Measurements from ENCODE around the gene ADAT3. TPM values are rescaled to one million over a fixed set of nuclear protein-coding genes. Genes with fewer than 3 reads are reported as not detected.

ADAT3 gene
- total and polyA plus RNA-seq, 4 donors = 1.3 to 3.3 (median 2.1) TPM

DNA sequence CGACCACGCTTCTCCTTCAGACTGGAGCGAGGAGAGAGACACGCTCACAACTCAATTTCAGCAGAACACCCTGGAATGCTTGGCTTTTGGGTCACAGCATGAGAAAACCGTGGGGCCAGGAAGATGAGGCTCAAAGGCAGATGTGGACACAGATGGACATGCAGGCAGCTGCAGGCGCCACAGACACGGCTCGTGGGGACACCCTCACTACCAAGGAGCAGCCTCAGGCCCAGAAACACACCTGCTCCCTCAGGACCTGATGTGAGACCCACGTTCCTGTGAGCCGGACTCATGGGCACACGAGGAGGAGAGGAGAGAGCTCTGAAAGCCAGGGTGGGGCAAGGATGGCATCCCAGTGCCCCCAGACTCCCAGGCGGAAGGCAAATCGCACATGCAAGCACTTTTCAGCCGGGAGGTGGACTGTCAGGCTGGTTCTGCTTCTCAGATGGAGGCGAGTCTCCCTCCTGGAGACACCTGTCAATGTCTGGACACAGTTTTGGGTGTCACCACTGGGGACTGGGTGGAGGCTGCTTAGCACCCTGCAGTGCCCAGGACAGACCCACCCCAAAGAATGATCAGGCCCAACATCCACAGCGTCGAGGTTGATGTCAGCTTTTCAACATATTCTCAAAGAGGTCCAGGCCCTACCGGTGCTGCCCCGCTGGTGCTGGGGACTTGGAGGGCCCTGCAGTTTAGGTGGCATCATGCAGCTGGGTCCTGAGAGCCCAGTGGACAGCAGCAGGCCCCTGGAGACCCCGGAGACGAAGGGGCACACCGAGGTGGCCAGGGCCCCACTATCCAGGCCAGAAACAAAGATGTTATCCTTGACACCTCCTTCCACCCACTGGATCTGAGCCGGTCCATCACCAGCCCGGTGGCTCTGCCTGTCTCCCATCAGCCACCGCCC is 22.2 kb upstream of the ADAT3 start (continued):
- TF ChIP-seq, protein P1, sequence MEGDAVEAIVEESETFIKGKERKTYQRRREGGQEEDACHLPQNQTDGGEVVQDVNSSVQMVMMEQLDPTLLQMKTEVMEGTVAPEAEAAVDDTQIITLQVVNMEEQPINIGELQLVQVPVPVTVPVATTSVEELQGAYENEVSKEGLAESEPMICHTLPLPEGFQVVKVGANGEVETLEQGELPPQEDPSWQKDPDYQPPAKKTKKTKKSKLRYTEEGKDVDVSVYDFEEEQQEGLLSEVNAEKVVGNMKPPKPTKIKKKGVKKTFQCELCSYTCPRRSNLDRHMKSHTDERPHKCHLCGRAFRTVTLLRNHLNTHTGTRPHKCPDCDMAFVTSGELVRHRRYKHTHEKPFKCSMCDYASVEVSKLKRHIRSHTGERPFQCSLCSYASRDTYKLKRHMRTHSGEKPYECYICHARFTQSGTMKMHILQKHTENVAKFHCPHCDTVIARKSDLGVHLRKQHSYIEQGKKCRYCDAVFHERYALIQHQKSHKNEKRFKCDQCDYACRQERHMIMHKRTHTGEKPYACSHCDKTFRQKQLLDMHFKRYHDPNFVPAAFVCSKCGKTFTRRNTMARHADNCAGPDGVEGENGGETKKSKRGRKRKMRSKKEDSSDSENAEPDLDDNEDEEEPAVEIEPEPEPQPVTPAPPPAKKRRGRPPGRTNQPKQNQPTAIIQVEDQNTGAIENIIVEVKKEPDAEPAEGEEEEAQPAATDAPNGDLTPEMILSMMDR (IDR thresholded peaks at IDR 0.05; ENCODE audit: low read depth, low read length, missing input control) = no peak

DNA sequence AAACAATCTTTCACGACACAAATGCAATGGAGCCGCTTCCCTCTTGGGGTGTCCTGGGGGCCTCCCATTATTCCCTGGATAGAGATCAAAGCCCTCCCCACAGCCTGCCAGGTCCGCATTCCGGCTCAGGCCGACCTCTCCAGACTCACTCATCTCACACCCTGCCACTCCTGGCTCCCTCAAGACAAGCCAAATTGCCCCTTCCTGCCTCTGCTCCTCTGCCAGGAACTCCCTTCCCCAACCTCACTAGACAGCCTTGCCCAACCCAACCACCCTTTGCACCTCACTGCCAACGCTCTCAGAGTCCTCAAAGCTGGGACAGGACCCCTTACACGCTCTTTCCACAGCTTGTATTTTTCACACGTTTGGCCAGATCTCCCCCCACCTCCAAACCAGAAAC is 21.4 kb upstream of the ADAT3 start:
- Histone ChIP-seq H3K9me3 (ENCODE audit: control insufficient read depth in 4 of 4, low read length in 3 of 4) (no peaks in the 10 kb centered on the region), H3K27me3 (ENCODE audit: control insufficient read depth in 4 of 4, insufficient read depth in 4 of 4, low read length in 3 of 4) (no peaks in the 10 kb centered on the region), H3K4me1 (ENCODE audit: control insufficient read depth in 4 of 4, insufficient read depth in 4 of 4, low read length in 3 of 4) (peaks cover 1 to 34% (median 24%) of the 10 kb centered on the region in 4 donors), H3K4me3 (ENCODE audit: low read depth in 1 of 3, low read length in 3 of 3) (peak overlapping the region; percentile 71 to 98 (median 83)), H3K27ac (ENCODE audit: low read depth in 1 of 2, low read length in 2 of 2) (peak overlapping the region; percentile 6 to 74), H3K36me3 (ENCODE audit: control insufficient read depth in 4 of 4, insufficient read depth in 3 of 4, low read depth in 1 of 4, low read length in 3 of 4) (peaks cover 0 to 4% (median 2%) of the 10 kb centered on the region in 4 donors), H3K9ac (ENCODE audit: low read depth in 1 of 2, low read length in 2 of 2) (peak overlapping the region in 1 of 2 donors; percentile 89)
- no peak for DNase-seq (ENCODE audit: low spot score)
- WGBS = 47% methylated on average over 8 of the region's 8 CpGs
- TF ChIP-seq, protein P2, sequence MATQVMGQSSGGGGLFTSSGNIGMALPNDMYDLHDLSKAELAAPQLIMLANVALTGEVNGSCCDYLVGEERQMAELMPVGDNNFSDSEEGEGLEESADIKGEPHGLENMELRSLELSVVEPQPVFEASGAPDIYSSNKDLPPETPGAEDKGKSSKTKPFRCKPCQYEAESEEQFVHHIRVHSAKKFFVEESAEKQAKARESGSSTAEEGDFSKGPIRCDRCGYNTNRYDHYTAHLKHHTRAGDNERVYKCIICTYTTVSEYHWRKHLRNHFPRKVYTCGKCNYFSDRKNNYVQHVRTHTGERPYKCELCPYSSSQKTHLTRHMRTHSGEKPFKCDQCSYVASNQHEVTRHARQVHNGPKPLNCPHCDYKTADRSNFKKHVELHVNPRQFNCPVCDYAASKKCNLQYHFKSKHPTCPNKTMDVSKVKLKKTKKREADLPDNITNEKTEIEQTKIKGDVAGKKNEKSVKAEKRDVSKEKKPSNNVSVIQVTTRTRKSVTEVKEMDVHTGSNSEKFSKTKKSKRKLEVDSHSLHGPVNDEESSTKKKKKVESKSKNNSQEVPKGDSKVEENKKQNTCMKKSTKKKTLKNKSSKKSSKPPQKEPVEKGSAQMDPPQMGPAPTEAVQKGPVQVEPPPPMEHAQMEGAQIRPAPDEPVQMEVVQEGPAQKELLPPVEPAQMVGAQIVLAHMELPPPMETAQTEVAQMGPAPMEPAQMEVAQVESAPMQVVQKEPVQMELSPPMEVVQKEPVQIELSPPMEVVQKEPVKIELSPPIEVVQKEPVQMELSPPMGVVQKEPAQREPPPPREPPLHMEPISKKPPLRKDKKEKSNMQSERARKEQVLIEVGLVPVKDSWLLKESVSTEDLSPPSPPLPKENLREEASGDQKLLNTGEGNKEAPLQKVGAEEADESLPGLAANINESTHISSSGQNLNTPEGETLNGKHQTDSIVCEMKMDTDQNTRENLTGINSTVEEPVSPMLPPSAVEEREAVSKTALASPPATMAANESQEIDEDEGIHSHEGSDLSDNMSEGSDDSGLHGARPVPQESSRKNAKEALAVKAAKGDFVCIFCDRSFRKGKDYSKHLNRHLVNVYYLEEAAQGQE (IDR thresholded peaks at IDR 0.05) = no peak
- no peak for TF ChIP-seq EGR1 (IDR thresholded peaks at IDR 0.05; ENCODE audit: low read depth in 2 of 2)
- no peak for TF ChIP-seq HNF4A (conservative IDR thresholded peaks at IDR 0.05)
- no peak for TF ChIP-seq HNF4G (IDR thresholded peaks at IDR 0.05)
- no peak for TF ChIP-seq RAD21 (IDR thresholded peaks at IDR 0.05)
- TF ChIP-seq SP1 (IDR thresholded peaks at IDR 0.05) = no peak
- TF ChIP-seq, protein P1 (IDR thresholded peaks at IDR 0.05; ENCODE audit: low read depth, low read length, missing input control) = no peak
- TF ChIP-seq NR2F2 (IDR thresholded peaks at IDR 0.05) = no peak
- TF ChIP-seq, protein P3, sequence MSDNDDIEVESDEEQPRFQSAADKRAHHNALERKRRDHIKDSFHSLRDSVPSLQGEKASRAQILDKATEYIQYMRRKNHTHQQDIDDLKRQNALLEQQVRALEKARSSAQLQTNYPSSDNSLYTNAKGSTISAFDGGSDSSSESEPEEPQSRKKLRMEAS (IDR thresholded peaks at IDR 0.05) = no peak
- no peak for TF ChIP-seq FOXA2 (IDR thresholded peaks at IDR 0.05)
